Activated CD4-positive, alpha-beta memory T cell treated with anti-CD3 and anti-CD28 coated beads, Interleukin-2, amount 10 ng/mL, durations not matched to agents 7 days and 5 days (primary cell): ENCODE measurements around the gene OSBPL2. TPM values are rescaled to one million over a fixed set of nuclear protein-coding genes. Genes with fewer than 3 reads are reported as not detected.

Source experiments
- CTCF ChIA-PET: fragments of 350-600 bp; sonication (Branson Sonifier 250); formaldehyde crosslinking; loops from one replicate; lab custom pipeline; 2021; ENCODE audit warnings: antibody characterized with exemption, inconsistent platforms; lab: Charles Lee
- POLR2A ChIA-PET: fragments of 350-600 bp; sonication (Branson Sonifier 250); formaldehyde crosslinking; loops from one replicate; lab custom pipeline; 2021; ENCODE audit warnings: antibody characterized with exemption; lab: Charles Lee
- DNase-seq: peaks from one replicate; pipeline ENCODE4 v3.0.0-alpha.2; 2020
- H3K27ac Mint-ChIP-seq: one replicate; pipeline ENCODE4 v1.8.0; 2021; ENCODE audit warnings: mild to moderate bottlenecking, mixed read lengths
- H3K27me3 Mint-ChIP-seq: one replicate; pipeline ENCODE4 v1.8.0; 2021; ENCODE audit warnings: mixed read lengths
- H3K36me3 Mint-ChIP-seq: one replicate; pipeline ENCODE4 v1.8.0; 2021; ENCODE audit warnings: low read depth, mixed read lengths
- H3K4me1 Mint-ChIP-seq: one replicate; pipeline ENCODE4 v1.8.0; 2021; ENCODE audit warnings: mixed read lengths
- H3K4me3 Mint-ChIP-seq: one replicate; pipeline ENCODE4 v1.8.0; 2021; ENCODE audit warnings: mild to moderate bottlenecking, mixed read lengths
- H3K9me3 Mint-ChIP-seq: one replicate; pipeline ENCODE4 v1.8.0; 2021; ENCODE audit warnings: mixed read lengths
- total RNA-seq, 2 experiments: library from RNA; stranded (reverse); gene quantifications; one replicate each; pipeline ENCODE4 v1.2.3, GENCODE V29; 2021

OSBPL2 gene
- total RNA-seq, 2 experiments from 2014 or later = 40.3 to 40.6 TPM

- peaks cover 10% of the 10 kb centered on the region for H3K36me3 Mint-ChIP-seq
- no peak for DNase-seq
- H3K4me1 Mint-ChIP-seq = peaks cover 39% of the 10 kb centered on the region
- H3K27ac Mint-ChIP-seq = peak overlapping the region; percentile 72
- ChIA-PET POLR2A (interaction anchor here (0.7 to 1.5 kb wide), 2 partner anchors 64 to 235 kb away, joined by 3 to 4 read pairs; partner anchors contain the start of gene ADRM1), CTCF (no interaction called here)
- no peaks in the 10 kb centered on the region for H3K9me3 Mint-ChIP-seq
- peak overlapping the region; percentile 75 for H3K4me3 Mint-ChIP-seq
- no peaks in the 10 kb centered on the region for H3K27me3 Mint-ChIP-seq
Observed at GRCh38 chr20:62238569-62239277, 402 bp downstream of the OSBPL2 start.

- Mint-ChIP-seq H3K27me3 (no peaks in the 10 kb centered on the region), H3K9me3 (no peaks in the 10 kb centered on the region), H3K4me1 (peaks cover 42% of the 10 kb centered on the region), H3K27ac (peak overlapping the region; percentile 72), H3K4me3 (peak overlapping the region; percentile 75), H3K36me3 (peaks cover 10% of the 10 kb centered on the region)
- ChIA-PET CTCF (no interaction called here), POLR2A (interaction anchor here (0.7 to 1.5 kb wide), 2 partner anchors 63 to 236 kb away, joined by 3 read pairs; no protein-coding TSS in a partner anchor)
- no peak for DNase-seq
Observed at GRCh38 chr20:62239278-62239879, 1.1 kb downstream of the OSBPL2 start.

- Mint-ChIP-seq H3K4me1 (peaks cover 43% of the 10 kb centered on the region), H3K36me3 (peaks cover 10% of the 10 kb centered on the region), H3K4me3 (peak overlapping the region; percentile 75), H3K9me3 (no peaks in the 10 kb centered on the region), H3K27ac (no peak overlapping the region), H3K27me3 (no peaks in the 10 kb centered on the region)
- CTCF ChIA-PET = no interaction called here
- no peak for DNase-seq
- POLR2A ChIA-PET = interaction anchor here (1.5 kb wide), 1 partner anchor 62 kb away, joined by 3 read pairs; no protein-coding TSS in a partner anchor
Observed at GRCh38 chr20:62240020-62240685, 1.8 kb downstream of the OSBPL2 start.

GRCh38 chr20:62241506-62241905 is 3.2 kb downstream of the OSBPL2 start:
- ChIA-PET CTCF (no interaction called here), POLR2A (no interaction called here)
- H3K27ac Mint-ChIP-seq = no peak overlapping the region

GRCh38 chr20:62242176-62242575 is 3.9 kb downstream of the OSBPL2 start:
- ChIA-PET CTCF (no interaction called here), POLR2A (no interaction called here)
- Mint-ChIP-seq H3K27ac (no peak overlapping the region), H3K4me1 (peaks cover 43% of the 10 kb centered on the region), H3K27me3 (no peaks in the 10 kb centered on the region), H3K36me3 (peaks cover 10% of the 10 kb centered on the region), H3K4me3 (no peak overlapping the region), H3K9me3 (no peaks in the 10 kb centered on the region)
- no peak for DNase-seq

More at GRCh38 chr20:62241506-62241905, 3.2 kb downstream of the OSBPL2 start:
- Mint-ChIP-seq H3K9me3 (no peaks in the 10 kb centered on the region), H3K36me3 (peaks cover 10% of the 10 kb centered on the region), H3K4me1 (peaks cover 43% of the 10 kb centered on the region), H3K4me3 (no peak overlapping the region), H3K27me3 (no peaks in the 10 kb centered on the region)
- no peak for DNase-seq

GRCh38 chr20:62243106-62243505 is 4.8 kb downstream of the OSBPL2 start:
- ChIA-PET POLR2A (no interaction called here), CTCF (no interaction called here)
- DNase-seq = no peak
- no peak overlapping the region for H3K27ac Mint-ChIP-seq
- H3K9me3 Mint-ChIP-seq = no peaks in the 10 kb centered on the region
- H3K27me3 Mint-ChIP-seq = no peaks in the 10 kb centered on the region
- H3K4me1 Mint-ChIP-seq = peaks cover 37% of the 10 kb centered on the region
- H3K36me3 Mint-ChIP-seq = peaks cover 10% of the 10 kb centered on the region
- H3K4me3 Mint-ChIP-seq = no peak overlapping the region

- H3K36me3 Mint-ChIP-seq = peaks cover 10% of the 10 kb centered on the region
- DNase-seq = no peak
- H3K27me3 Mint-ChIP-seq = no peaks in the 10 kb centered on the region
- H3K4me1 Mint-ChIP-seq = peaks cover 35% of the 10 kb centered on the region
- H3K4me3 Mint-ChIP-seq = no peak overlapping the region
- ChIA-PET CTCF (no interaction called here), POLR2A (no interaction called here)
- no peaks in the 10 kb centered on the region for H3K9me3 Mint-ChIP-seq
- H3K27ac Mint-ChIP-seq = no peak overlapping the region
Observed at GRCh38 chr20:62243906-62244515, 5.7 kb downstream of the OSBPL2 start.

GRCh38 chr20:62244644-62245108 is 6.4 kb downstream of the OSBPL2 start:
- Mint-ChIP-seq H3K36me3 (peaks cover 10% of the 10 kb centered on the region), H3K9me3 (no peaks in the 10 kb centered on the region), H3K27ac (no peak overlapping the region), H3K27me3 (no peaks in the 10 kb centered on the region), H3K4me1 (peaks cover 29% of the 10 kb centered on the region), H3K4me3 (no peak overlapping the region)
- DNase-seq = no peak
- POLR2A ChIA-PET = no interaction called here
- CTCF ChIA-PET = no interaction called here

GRCh38 chr20:62245911-62246280 is 7.6 kb downstream of the OSBPL2 start:
- Mint-ChIP-seq H3K4me1 (peaks cover 18% of the 10 kb centered on the region), H3K36me3 (peaks cover 10% of the 10 kb centered on the region), H3K27ac (no peak overlapping the region), H3K4me3 (no peak overlapping the region), H3K27me3 (no peaks in the 10 kb centered on the region), H3K9me3 (no peaks in the 10 kb centered on the region)
- CTCF ChIA-PET = interaction anchor here (0.6 kb wide), 1 partner anchor 12 kb away, joined by 3 read pairs; no protein-coding TSS in a partner anchor
- DNase-seq = no peak
- POLR2A ChIA-PET = no interaction called here

- ChIA-PET POLR2A (no interaction called here), CTCF (no interaction called here)
- H3K9me3 Mint-ChIP-seq = no peaks in the 10 kb centered on the region
- H3K27ac Mint-ChIP-seq = no peak overlapping the region
- no peak overlapping the region for H3K4me3 Mint-ChIP-seq
- H3K27me3 Mint-ChIP-seq = no peaks in the 10 kb centered on the region
- peaks cover 15% of the 10 kb centered on the region for H3K4me1 Mint-ChIP-seq
- no peak for DNase-seq
- peaks cover 8% of the 10 kb centered on the region for H3K36me3 Mint-ChIP-seq
Observed at GRCh38 chr20:62246431-62246830, 8.1 kb downstream of the OSBPL2 start.

GRCh38 chr20:62246872-62247652 is 8.7 kb downstream of the OSBPL2 start:
- no peak overlapping the region for H3K27ac Mint-ChIP-seq
- POLR2A ChIA-PET = no interaction called here
- H3K27me3 Mint-ChIP-seq = no peaks in the 10 kb centered on the region
- no peaks in the 10 kb centered on the region for H3K9me3 Mint-ChIP-seq
- CTCF ChIA-PET = no interaction called here
- no peak for DNase-seq
- peaks cover 5% of the 10 kb centered on the region for H3K36me3 Mint-ChIP-seq
- no peak overlapping the region for H3K4me3 Mint-ChIP-seq
- peaks cover 8% of the 10 kb centered on the region for H3K4me1 Mint-ChIP-seq

GRCh38 chr20:62248890-62249560 is 10.7 kb downstream of the OSBPL2 start:
- ChIA-PET POLR2A (interaction anchor here (0.9 kb wide), 1 partner anchor 116 kb away, joined by 3 read pairs; no protein-coding TSS in a partner anchor), CTCF (no interaction called here)
- H3K27ac Mint-ChIP-seq = no peak overlapping the region
- H3K4me3 Mint-ChIP-seq = no peak overlapping the region
- no peaks in the 10 kb centered on the region for H3K27me3 Mint-ChIP-seq
- H3K36me3 Mint-ChIP-seq = no peaks in the 10 kb centered on the region
- H3K9me3 Mint-ChIP-seq = no peaks in the 10 kb centered on the region
- peaks cover 6% of the 10 kb centered on the region for H3K4me1 Mint-ChIP-seq
- no peak for DNase-seq
